Smooth muscle cell of the pulmonary artery (primary cell): ENCODE data around the gene DCAF12. TPM values are rescaled to one million over a fixed set of nuclear protein-coding genes. Genes with fewer than 3 reads are reported as not detected.

Source experiments
- total RNA-seq: library from RNA; depleted of rRNA; stranded (reverse); fragments of >200 nt; gene quantifications from 2 replicates; pipeline ENCODE4 v1.2.3, GENCODE V29; 2014

Gene DCAF12
- total RNA-seq = 14.0 and 15.8 TPM in 2 replicates

GRCh38 chr9:34126207-34127034 lies at the start of gene DCAF12:
DCAF12 (minus strand) TSS chr9:34126698; CDS start chr9:34126431, 267 bp downstream.

GRCh38 chr9:34048727-34049629 lies 77.5 kb downstream of the DCAF12 start, which contains the start of gene UBAP2:
UBAP2 (minus strand) TSS chr9:34048887; CDS start chr9:34017148, 31,739 bp downstream.

Other genes with a start within 250 kb of the DCAF12 start
- gene UBAP2, start 77.8 kb downstream of the DCAF12 start, total RNA-seq = 14.1 and 17.6 TPM in 2 replicates
- 32.2 and 35.7 TPM in 2 replicates for gene UBAP1, start 52.3 kb upstream of the DCAF12 start, total RNA-seq
- 0.76 and 1.2 TPM in 2 replicates for gene KIF24, start 202.6 kb upstream of the DCAF12 start, total RNA-seq
- gene NUDT2, start 202.9 kb upstream of the DCAF12 start, total RNA-seq = 15.6 and 19.8 TPM in 2 replicates